Myocyte (in vitro differentiated cells): ENCODE measurements around the gene TXNDC11. TPM values are rescaled to one million over a fixed set of nuclear protein-coding genes. Genes with fewer than 3 reads are reported as not detected.

Experiments
- DNase-seq: peaks from one replicate; pipeline ENCODE4 v3.0.0-alpha.2; 2012; ENCODE audit warnings: low read depth
- total RNA-seq: library from RNA; depleted of rRNA; stranded (reverse); fragments of >200 nt; gene quantifications from 2 replicates; pipeline ENCODE4 v1.2.3, GENCODE V29; 2014

Gene TXNDC11
- total RNA-seq, 1 donor from 2014 or later: 33.8 TPM

GRCh38 chr16:11662582-11662981, 80.1 kb downstream of the TXNDC11 start:
- no peak for DNase-seq

GRCh38 chr16:11660565-11660964, 82.1 kb downstream of the TXNDC11 start:
- no peak for DNase-seq

DNA sequence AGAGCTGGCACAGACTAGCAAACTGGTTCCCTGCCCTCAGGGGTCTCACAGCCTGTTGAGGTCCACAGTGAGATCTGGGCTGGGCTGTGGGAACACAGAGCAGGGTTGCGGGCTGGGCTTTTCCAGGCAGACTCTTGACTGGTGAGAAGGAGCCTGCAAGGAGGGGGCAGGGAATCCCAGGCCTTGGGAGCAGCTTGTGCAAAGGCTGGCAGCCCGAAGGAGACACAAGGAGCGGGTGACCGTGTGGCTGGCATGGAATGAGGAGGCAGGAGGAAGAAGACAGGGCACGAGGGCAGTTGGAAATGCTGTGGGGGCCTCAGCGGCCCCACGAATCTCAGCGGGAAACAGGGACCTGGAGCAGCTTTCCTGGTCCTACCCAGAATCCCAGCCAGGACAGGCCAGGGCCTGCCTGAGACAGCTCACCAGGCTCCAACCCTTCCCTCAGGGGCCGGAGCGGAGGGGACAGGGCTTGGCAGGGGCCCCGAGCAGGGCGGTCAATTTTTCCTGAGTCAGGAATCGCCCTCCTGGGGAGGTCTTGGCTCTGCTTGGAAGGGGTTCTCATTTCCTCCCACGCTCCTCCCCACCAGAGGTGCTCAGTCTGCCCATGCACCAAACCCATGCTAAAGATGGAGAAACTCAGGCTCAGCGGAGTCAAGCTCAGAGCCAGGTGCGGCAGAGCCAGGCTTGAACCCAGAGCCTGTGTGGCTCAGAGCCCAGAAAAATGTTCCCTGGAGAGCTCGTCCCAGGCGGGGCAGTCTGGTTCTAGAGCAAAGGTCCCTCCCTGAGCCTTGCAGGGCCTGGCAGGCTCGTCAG, 83.6 kb downstream of the TXNDC11 start:
- DNase-seq: no peak

- no peak for DNase-seq
Measured at GRCh38 chr16:11657556-11657955, 85.1 kb downstream of the TXNDC11 start.

DNA sequence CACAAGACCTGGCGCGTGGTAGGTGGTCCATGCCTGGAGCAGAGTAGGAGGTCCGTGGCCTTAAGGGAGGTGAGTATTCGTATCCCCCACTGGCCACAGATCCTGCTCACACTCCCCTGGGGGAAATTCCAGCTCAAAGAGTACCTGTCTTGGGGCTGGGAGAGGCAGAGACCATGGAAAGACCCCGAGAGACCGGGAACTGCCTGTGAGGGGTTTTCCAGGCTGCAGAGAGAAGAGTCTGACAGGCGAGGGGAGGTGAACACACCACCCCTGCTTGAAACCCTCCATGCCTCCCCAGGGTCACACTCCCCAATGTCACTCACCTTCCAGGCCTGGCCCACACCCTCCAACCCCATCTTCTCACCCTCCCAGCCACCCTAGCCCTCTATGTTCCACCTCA, 87.0 kb downstream of the TXNDC11 start:
- DNase-seq: no peak

- DNase-seq: no peak
Measured at GRCh38 chr16:11651796-11652195, 90.9 kb downstream of the TXNDC11 start.

GRCh38 chr16:11650641-11651591, 91.7 kb downstream of the TXNDC11 start:
- no peak for DNase-seq

DNA sequence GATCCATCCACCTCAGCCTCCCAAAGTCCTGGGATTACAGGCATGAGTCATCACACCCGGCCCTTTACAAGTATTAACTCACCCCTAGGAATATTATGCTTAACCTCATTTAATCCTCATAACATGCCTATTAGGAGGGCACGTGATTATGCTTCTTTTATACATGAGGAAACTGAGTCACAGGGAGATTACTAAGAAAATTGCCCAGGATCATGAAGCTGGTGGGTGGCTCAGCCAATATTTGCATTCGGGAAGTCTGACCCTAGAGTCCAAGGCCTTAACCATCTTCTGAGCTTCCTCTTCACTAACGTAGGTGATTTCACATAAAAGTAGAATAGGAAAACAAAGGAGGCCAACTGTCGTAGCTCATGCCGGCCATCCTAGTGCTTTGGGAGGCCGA, 93.4 kb downstream of the TXNDC11 start:
- no peak for DNase-seq

DNA sequence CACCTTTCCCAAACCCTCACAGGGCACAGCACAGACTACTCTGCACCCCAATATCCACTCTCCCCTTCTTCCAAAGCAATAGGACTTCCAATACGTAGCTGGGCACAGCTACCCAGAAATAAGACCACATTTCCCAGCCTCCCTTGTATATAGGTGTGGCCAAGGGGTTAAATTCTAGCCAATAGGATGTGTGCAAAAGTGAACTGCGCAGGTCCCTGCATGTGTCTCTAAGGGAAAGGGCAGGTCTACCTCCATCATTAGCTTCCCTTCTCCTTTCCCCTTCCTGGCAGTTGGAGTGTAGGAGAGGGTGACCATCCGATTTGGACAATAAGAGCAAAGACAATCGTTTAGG, 99.9 kb downstream of the TXNDC11 start:
- no peak for DNase-seq

- peak; percentile 68 for DNase-seq
Measured at GRCh38 chr16:11640987-11641817, 101.5 kb downstream of the TXNDC11 start.

- peak; percentile 94 for DNase-seq
Measured at GRCh38 chr16:11639925-11640899, 102.4 kb downstream of the TXNDC11 start.

DNA sequence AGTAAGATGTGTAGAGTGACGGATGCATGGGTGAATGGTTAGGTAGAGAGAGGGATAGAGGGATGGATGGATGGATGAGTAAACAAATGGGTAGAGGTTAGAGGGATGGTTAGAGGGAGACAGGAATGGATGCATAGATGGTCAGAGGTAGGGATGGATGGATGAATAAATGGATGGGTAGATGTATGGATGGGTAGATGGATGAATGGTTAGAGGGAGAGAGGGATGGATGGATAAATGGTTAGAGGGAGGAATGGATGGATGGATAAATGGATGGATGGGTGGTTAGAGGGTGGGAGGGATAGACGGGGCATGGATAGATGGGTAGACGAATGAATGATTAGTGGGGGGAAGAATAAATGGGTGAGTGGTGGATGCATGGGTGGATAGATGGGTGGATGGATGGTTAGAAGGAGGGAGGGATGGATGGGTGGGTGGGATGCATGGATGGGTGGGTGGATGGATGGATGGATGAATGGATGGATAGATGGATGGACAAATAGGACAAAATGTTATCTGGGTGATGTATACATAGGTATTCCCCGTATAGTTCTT, 103.6 kb downstream of the TXNDC11 start:
- DNase-seq: no peak

DNA sequence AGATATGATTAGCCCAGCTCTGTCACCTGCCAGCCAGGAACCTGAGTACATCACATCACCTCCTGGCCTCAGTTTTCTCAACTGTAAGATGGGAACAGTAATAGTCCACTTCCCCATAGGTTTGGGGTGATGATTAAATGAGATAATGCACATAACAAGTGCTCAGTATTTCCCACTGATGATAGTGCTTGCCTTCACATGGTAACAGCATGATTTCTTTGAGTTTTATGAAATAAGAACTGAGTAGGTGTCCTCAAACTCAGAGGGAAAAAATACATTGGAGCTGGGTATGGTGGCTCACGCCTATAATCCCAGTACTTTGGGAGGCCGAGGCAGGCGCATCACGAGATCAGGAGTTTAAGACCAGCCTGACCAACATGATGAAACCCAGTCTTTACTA, 104.5 kb downstream of the TXNDC11 start:
- no peak for DNase-seq

- DNase-seq: no peak
Measured at GRCh38 chr16:11637320-11637719, 105.3 kb downstream of the TXNDC11 start.

GRCh38 chr16:11636172-11636721, 106.4 kb downstream of the TXNDC11 start:
- DNase-seq: no peak

- no peak for DNase-seq
Measured at GRCh38 chr16:11635679-11636171, 106.9 kb downstream of the TXNDC11 start.

GRCh38 chr16:11635113-11635652, 107.5 kb downstream of the TXNDC11 start:
- DNase-seq: no peak

- DNase-seq: no peak
Measured at GRCh38 chr16:11634312-11634711, 108.3 kb downstream of the TXNDC11 start.

- DNase-seq: no peak
Measured at GRCh38 chr16:11633113-11633512, 109.5 kb downstream of the TXNDC11 start.
